DLD1 (cell line): ENCODE data around the gene R3HDM2.
"Not testable (repeated sequence)": the region's sequence is repeated elsewhere in the genome, so short reads cannot be mapped to it uniquely, and the experiment has no call there.

Experiments
- in situ Hi-C: cut with HindIII; loops from 2 replicates; pipeline ENCODE4 v1.10.0; 2017; ENCODE audit warnings: low sequenced_read_pairs

Gene R3HDM2

GRCh38 chr12:57384478-57384877 is 46.4 kb downstream of the R3HDM2 start:
- in situ Hi-C loops = no loop called here

GRCh38 chr12:57381693-57382220 is 49.1 kb downstream of the R3HDM2 start:
- in situ Hi-C loops = no loop called here

GRCh38 chr12:57380300-57380699 is 50.5 kb downstream of the R3HDM2 start:
- in situ Hi-C loops = no loop called here

GRCh38 chr12:57377103-57377840 is 53.6 kb downstream of the R3HDM2 start:
- in situ Hi-C loops = no loop called here

- in situ Hi-C loops = no loop called here
Measured at GRCh38 chr12:57372233-57372632, 58.6 kb downstream of the R3HDM2 start.

GRCh38 chr12:57370696-57371095 is 60.1 kb downstream of the R3HDM2 start:
- in situ Hi-C loops = no loop called here

GRCh38 chr12:57370072-57370471 is 60.8 kb downstream of the R3HDM2 start:
- in situ Hi-C loops = no loop called here

- in situ Hi-C loops = no loop called here
Measured at GRCh38 chr12:57369202-57369601, 61.6 kb downstream of the R3HDM2 start.

- in situ Hi-C loops = no loop called here
Measured at GRCh38 chr12:57368349-57369095, 62.3 kb downstream of the R3HDM2 start.

GRCh38 chr12:57367121-57367520 is 63.7 kb downstream of the R3HDM2 start:
- in situ Hi-C loops = no loop called here

- in situ Hi-C loops = no loop called here
Measured at GRCh38 chr12:57366315-57366714, 64.5 kb downstream of the R3HDM2 start.

- in situ Hi-C loops = not testable (repeated sequence)
Measured at GRCh38 chr12:57364156-57364555, 66.7 kb downstream of the R3HDM2 start.

- in situ Hi-C loops = no loop called here
Measured at GRCh38 chr12:57360468-57360867, 70.4 kb downstream of the R3HDM2 start.

GRCh38 chr12:57358646-57359045 is 72.2 kb downstream of the R3HDM2 start:
- in situ Hi-C loops = no loop called here

- in situ Hi-C loops = no loop called here
Measured at GRCh38 chr12:57355734-57356133, 75.1 kb downstream of the R3HDM2 start.

GRCh38 chr12:57352166-57352565 is 78.7 kb downstream of the R3HDM2 start:
- in situ Hi-C loops = no loop called here

GRCh38 chr12:57347284-57347683 is 83.6 kb downstream of the R3HDM2 start:
- in situ Hi-C loops = no loop called here

GRCh38 chr12:57343703-57344378 is 87.0 kb downstream of the R3HDM2 start:
- in situ Hi-C loops = no loop called here

GRCh38 chr12:57342207-57342691 is 88.6 kb downstream of the R3HDM2 start:
- in situ Hi-C loops = no loop called here

GRCh38 chr12:57341275-57341990 is 89.4 kb downstream of the R3HDM2 start:
- in situ Hi-C loops = no loop called here

GRCh38 chr12:57340104-57340503 is 90.7 kb downstream of the R3HDM2 start:
- in situ Hi-C loops = no loop called here
